ENCODE data around the gene SPEF2. TPM values are rescaled to one million over a fixed set of nuclear protein-coding genes. Genes with fewer than 3 reads are reported as not detected.

Gene SPEF2
- total RNA-seq, 1 experiment from 2014 or later: 4.0 TPM

DNA sequence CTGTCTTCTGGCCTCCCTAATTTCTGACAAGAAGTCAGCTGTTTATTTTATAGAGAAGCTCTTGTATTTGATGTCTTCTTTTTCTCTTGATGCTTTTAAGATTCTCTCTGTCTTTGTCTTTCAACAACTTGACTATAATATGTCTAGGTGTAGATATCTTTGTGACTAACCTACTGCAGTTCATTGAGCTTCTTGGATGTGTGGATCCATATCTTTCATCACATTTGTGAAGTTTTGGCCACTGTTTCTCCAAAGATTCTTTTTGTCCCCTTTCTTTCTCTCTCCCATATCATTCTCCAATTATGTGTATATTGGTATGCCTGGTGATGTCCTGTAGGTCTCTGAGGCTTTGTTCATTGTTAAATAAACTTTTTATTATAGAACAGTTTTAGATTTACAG, 16.7 kb downstream of the SPEF2 start:
- DNase-seq: no peak
- H3K27ac Mint-ChIP-seq (ENCODE audit: unreplicated experiment): no peak overlapping the region
- no peaks in the 10 kb centered on the region for H3K4me1 Mint-ChIP-seq (ENCODE audit: low read depth, unreplicated experiment)
- POLR2A ChIA-PET: no interaction called here
- Histone ChIP-seq H3K4me3 (ENCODE audit: low read depth, low read length) (no peak overlapping the region), H3K4me1 (no peaks in the 10 kb centered on the region), H3K27me3 (replicated peaks; ENCODE audit: control insufficient read depth, insufficient read depth, low read length) (no peaks in the 10 kb centered on the region), H3K36me3 (ENCODE audit: control insufficient read depth, insufficient read depth, low read length) (no peaks in the 10 kb centered on the region), H3K9me3 (0 out of 2 replicates have a peak, but pooled peaks cover 3% of the 10 kb centered on the region)
- H3K4me3 Mint-ChIP-seq (ENCODE audit: unreplicated experiment): no peak overlapping the region
- peaks cover 11% of the 10 kb centered on the region for H3K9me3 Mint-ChIP-seq (ENCODE audit: unreplicated experiment)
- CTCF ChIA-PET: no interaction called here
- TF ChIP-seq, protein P1, sequence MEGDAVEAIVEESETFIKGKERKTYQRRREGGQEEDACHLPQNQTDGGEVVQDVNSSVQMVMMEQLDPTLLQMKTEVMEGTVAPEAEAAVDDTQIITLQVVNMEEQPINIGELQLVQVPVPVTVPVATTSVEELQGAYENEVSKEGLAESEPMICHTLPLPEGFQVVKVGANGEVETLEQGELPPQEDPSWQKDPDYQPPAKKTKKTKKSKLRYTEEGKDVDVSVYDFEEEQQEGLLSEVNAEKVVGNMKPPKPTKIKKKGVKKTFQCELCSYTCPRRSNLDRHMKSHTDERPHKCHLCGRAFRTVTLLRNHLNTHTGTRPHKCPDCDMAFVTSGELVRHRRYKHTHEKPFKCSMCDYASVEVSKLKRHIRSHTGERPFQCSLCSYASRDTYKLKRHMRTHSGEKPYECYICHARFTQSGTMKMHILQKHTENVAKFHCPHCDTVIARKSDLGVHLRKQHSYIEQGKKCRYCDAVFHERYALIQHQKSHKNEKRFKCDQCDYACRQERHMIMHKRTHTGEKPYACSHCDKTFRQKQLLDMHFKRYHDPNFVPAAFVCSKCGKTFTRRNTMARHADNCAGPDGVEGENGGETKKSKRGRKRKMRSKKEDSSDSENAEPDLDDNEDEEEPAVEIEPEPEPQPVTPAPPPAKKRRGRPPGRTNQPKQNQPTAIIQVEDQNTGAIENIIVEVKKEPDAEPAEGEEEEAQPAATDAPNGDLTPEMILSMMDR (IDR thresholded peaks at IDR 0.05; ENCODE audit: insufficient read depth in 1 of 2, low read depth in 1 of 2, low read length in 1 of 2, severe bottlenecking in 1 of 2, unreplicated experiment in 1 of 2): no peak
- BruUV-seq (replicated peaks): no TSS peak
- intact Hi-C loops (cut with micrococcal nuclease; ENCODE audit: unreplicated experiment): no loop called here
- no peaks in the 10 kb centered on the region for H3K27me3 Mint-ChIP-seq (ENCODE audit: insufficient read depth, unreplicated experiment)
- H3K36me3 Mint-ChIP-seq (ENCODE audit: insufficient read depth, unreplicated experiment): no peaks in the 10 kb centered on the region

DNA sequence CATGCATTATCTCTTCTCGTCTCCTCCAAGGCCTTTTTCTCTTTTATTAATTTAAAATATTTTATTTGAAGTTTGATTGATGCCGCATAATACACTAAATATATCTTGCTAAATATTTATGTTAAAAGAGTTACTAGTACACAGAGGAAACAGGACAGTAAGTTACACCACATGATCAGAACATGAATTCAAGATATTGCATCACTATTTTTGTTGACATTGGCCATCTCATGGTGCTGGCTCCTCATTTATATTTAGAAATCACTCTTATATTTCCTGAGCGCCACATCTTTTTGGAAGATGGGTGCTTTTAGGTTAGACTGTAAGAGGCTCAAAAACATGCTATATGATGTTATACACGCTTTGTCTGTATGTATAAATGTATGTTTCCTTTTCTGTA, 23.0 kb downstream of the SPEF2 start:
- no peak overlapping the region for H3K27ac Mint-ChIP-seq (ENCODE audit: unreplicated experiment)
- DNase-seq: no peak
- H3K4me3 Mint-ChIP-seq (ENCODE audit: unreplicated experiment): no peak overlapping the region
- ChIA-PET CTCF (no interaction called here), POLR2A (no interaction called here)
- intact Hi-C loops (cut with micrococcal nuclease; ENCODE audit: unreplicated experiment): no loop called here
- H3K27me3 Mint-ChIP-seq (ENCODE audit: insufficient read depth, unreplicated experiment): no peaks in the 10 kb centered on the region
- H3K27me3 ChIP-seq (replicated peaks; ENCODE audit: control insufficient read depth, insufficient read depth, low read length): no peaks in the 10 kb centered on the region
- H3K9me3 ChIP-seq: no peaks in the 10 kb centered on the region
- no peaks in the 10 kb centered on the region for H3K36me3 ChIP-seq (ENCODE audit: control insufficient read depth, insufficient read depth, low read length)
- H3K4me3 ChIP-seq (ENCODE audit: low read depth, low read length): no peak overlapping the region
- no peaks in the 10 kb centered on the region for H3K9me3 Mint-ChIP-seq (ENCODE audit: unreplicated experiment)
- no peaks in the 10 kb centered on the region for H3K36me3 Mint-ChIP-seq (ENCODE audit: insufficient read depth, unreplicated experiment)
- no peaks in the 10 kb centered on the region for H3K4me1 Mint-ChIP-seq (ENCODE audit: low read depth, unreplicated experiment)
- H3K4me1 ChIP-seq: no peaks in the 10 kb centered on the region
- BruUV-seq (replicated peaks): no TSS peak
- TF ChIP-seq, protein P1 (IDR thresholded peaks at IDR 0.05; ENCODE audit: insufficient read depth in 1 of 2, low read depth in 1 of 2, low read length in 1 of 2, severe bottlenecking in 1 of 2, unreplicated experiment in 1 of 2): no peak

DNA sequence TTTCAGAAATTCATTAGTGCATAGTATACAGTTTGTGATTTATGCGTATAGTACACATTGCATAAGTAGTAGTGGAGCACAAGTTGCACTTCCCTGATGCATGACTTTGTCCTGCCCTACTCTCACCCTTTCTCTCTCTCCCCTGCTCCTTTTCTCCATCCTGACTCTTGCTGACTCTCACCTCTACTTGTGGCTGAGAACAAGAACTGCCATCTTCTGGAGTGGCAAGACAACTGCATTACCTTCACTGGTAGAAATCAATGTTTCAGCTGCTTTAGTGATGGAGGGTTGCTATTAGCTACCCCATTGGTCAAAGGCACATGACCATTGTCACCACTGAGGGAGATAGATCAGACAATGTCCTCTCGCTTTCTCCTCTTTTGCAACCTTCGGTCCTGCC, 26.9 kb downstream of the SPEF2 start:
- intact Hi-C loops (cut with micrococcal nuclease; ENCODE audit: unreplicated experiment): no loop called here
- BruUV-seq (replicated peaks): no TSS peak
- DNase-seq: peak in 1 of 2 experiments; percentile 2
- Histone ChIP-seq H3K27me3 (replicated peaks; ENCODE audit: control insufficient read depth, insufficient read depth, low read length) (no peaks in the 10 kb centered on the region), H3K4me1 (no peaks in the 10 kb centered on the region), H3K4me3 (ENCODE audit: low read depth, low read length) (no peak overlapping the region), H3K36me3 (ENCODE audit: control insufficient read depth, insufficient read depth, low read length) (no peaks in the 10 kb centered on the region), H3K9me3 (no peaks in the 10 kb centered on the region)
- TF ChIP-seq, protein P1 (IDR thresholded peaks at IDR 0.05; ENCODE audit: insufficient read depth in 1 of 2, low read depth in 1 of 2, low read length in 1 of 2, severe bottlenecking in 1 of 2, unreplicated experiment in 1 of 2): no peak
- POLR2A ChIA-PET: no interaction called here
- Mint-ChIP-seq H3K4me3 (ENCODE audit: unreplicated experiment) (no peak overlapping the region), H3K27me3 (ENCODE audit: insufficient read depth, unreplicated experiment) (no peaks in the 10 kb centered on the region), H3K4me1 (ENCODE audit: low read depth, unreplicated experiment) (no peaks in the 10 kb centered on the region), H3K36me3 (ENCODE audit: insufficient read depth, unreplicated experiment) (no peaks in the 10 kb centered on the region), H3K27ac (ENCODE audit: unreplicated experiment) (no peak overlapping the region), H3K9me3 (ENCODE audit: unreplicated experiment) (no peaks in the 10 kb centered on the region)
- CTCF ChIA-PET: no interaction called here

All from Caco-2 (cell line).